Erythroblast (primary cell): Measurements from ENCODE around the gene TMEM120B.

ENCODE experiments used
- GATA1 ChIP-seq: IDR thresholded peaks from 2 replicates; pipeline ENCODE4 v1.6.1; 2011; ENCODE audit warnings: low read depth, mild to moderate bottlenecking, control low read depth, low read length, moderate library complexity
- POLR2A ChIP-seq: IDR thresholded peaks from 2 replicates; pipeline ENCODE4 v1.6.1; 2011; ENCODE audit warnings: mild to moderate bottlenecking, low read length

DNA sequence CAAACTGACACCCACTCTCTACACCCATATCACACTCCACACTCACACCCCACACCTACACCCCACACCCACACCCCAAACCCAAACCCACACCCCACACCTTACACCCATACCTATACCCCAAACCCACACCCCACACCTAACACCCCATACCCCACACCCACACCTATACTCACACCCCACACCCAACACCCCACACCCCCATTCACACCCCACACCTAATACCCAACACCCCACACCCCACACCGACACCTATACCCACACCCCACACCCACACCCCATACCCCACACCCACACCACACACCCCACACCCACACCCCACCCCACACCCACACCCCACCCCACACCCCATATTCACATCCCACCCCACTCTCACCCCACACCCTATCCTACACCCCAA lies 38.5 kb downstream of the TMEM120B start:
- TF ChIP-seq POLR2A (no peak), GATA1 (no peak)
